Measurements from ENCODE around the gene PHACTR4.
"Not testable (repeated sequence)": the region's sequence is repeated elsewhere in the genome, so short reads cannot be mapped to it uniquely, and the experiment has no call there.

The PHACTR4 gene

GRCh38 chr1:28479497-28479896 is 110.0 kb downstream of the PHACTR4 start:
- not testable (repeated sequence) for DNase-seq; H2BK5ac ChIP-seq (ENCODE audit: low read length); H3K36me3 ChIP-seq (ENCODE audit: control insufficient read depth, insufficient read depth, low read length); H3K4me3 ChIP-seq (ENCODE audit: low read length); H2BK120ac ChIP-seq (ENCODE audit: low read depth, low read length); H3K56ac ChIP-seq (ENCODE audit: low read length); H3K27me3 ChIP-seq (ENCODE audit: insufficient read depth, low read length, poor library complexity); H3K79me2 ChIP-seq (ENCODE audit: control insufficient read depth, insufficient read depth, low read length); H4K8ac ChIP-seq (ENCODE audit: low read depth, low read length); H3K79me1 ChIP-seq (ENCODE audit: low read length); H2AK5ac ChIP-seq (ENCODE audit: low read length); H4K5ac ChIP-seq (ENCODE audit: low read length); H3K4me1 ChIP-seq (ENCODE audit: control insufficient read depth, low read depth, low read length); H3K4ac ChIP-seq (ENCODE audit: low read depth, low read length); H2BK15ac ChIP-seq (replicated peaks; ENCODE audit: low read depth); H3K27ac ChIP-seq (ENCODE audit: low read depth, low read length); H3K23ac ChIP-seq (ENCODE audit: low read length); H3K4me2 ChIP-seq (ENCODE audit: low read length); H3K9ac ChIP-seq (ENCODE audit: low read length); H3K18ac ChIP-seq (ENCODE audit: low read length)
- no CpG with 5 or more reads among the region's 13 CpGs for WGBS (ENCODE audit: extremely low coverage, insufficient coverage, low lambda C conversion rate)

- Histone ChIP-seq H4K5ac (ENCODE audit: low read length) (no peak overlapping the region), H3K4me1 (ENCODE audit: control insufficient read depth, low read depth, low read length) (no peaks in the 10 kb centered on the region), H3K4me3 (ENCODE audit: low read length) (no peak overlapping the region), H3K9ac (ENCODE audit: low read length) (no peak overlapping the region), H3K56ac (ENCODE audit: low read length) (no peak overlapping the region), H2BK5ac (ENCODE audit: low read length) (no peak overlapping the region), H3K79me1 (ENCODE audit: low read length) (no peaks in the 10 kb centered on the region), H3K27me3 (ENCODE audit: insufficient read depth, low read length, poor library complexity) (no peaks in the 10 kb centered on the region), H3K23ac (ENCODE audit: low read length) (no peak overlapping the region), H4K8ac (ENCODE audit: low read depth, low read length) (no peak overlapping the region), H3K36me3 (ENCODE audit: control insufficient read depth, insufficient read depth, low read length) (peaks cover 5% of the 10 kb centered on the region), H3K4ac (ENCODE audit: low read depth, low read length) (no peak overlapping the region), H3K27ac (ENCODE audit: low read depth, low read length) (no peak overlapping the region), H2BK120ac (ENCODE audit: low read depth, low read length) (no peak overlapping the region), H2BK15ac (replicated peaks; ENCODE audit: low read depth) (no peak overlapping the region), H3K4me2 (ENCODE audit: low read length) (no peak overlapping the region), H2AK5ac (ENCODE audit: low read length) (no peak overlapping the region), H3K18ac (ENCODE audit: low read length) (no peak overlapping the region), H3K79me2 (ENCODE audit: control insufficient read depth, insufficient read depth, low read length) (no peaks in the 10 kb centered on the region)
- WGBS (ENCODE audit: extremely low coverage, insufficient coverage, low lambda C conversion rate), result no CpG with 5 or more reads among the region's 5 CpGs
- DNase-seq, result no peak
Observed at GRCh38 chr1:28480308-28480707, 110.8 kb downstream of the PHACTR4 start.

- WGBS (ENCODE audit: extremely low coverage, insufficient coverage, low lambda C conversion rate), result no CpG with 5 or more reads among the region's 3 CpGs
- Histone ChIP-seq H2BK15ac (replicated peaks; ENCODE audit: low read depth) (no peak overlapping the region), H3K27me3 (ENCODE audit: insufficient read depth, low read length, poor library complexity) (no peaks in the 10 kb centered on the region), H3K36me3 (ENCODE audit: control insufficient read depth, insufficient read depth, low read length) (peaks cover 3% of the 10 kb centered on the region), H3K23ac (ENCODE audit: low read length) (no peak overlapping the region), H3K79me1 (ENCODE audit: low read length) (no peaks in the 10 kb centered on the region), H3K4me1 (ENCODE audit: control insufficient read depth, low read depth, low read length) (no peaks in the 10 kb centered on the region), H2AK5ac (ENCODE audit: low read length) (no peak overlapping the region), H3K56ac (ENCODE audit: low read length) (no peak overlapping the region), H3K9ac (ENCODE audit: low read length) (no peak overlapping the region), H4K5ac (ENCODE audit: low read length) (no peak overlapping the region), H3K4ac (ENCODE audit: low read depth, low read length) (no peak overlapping the region), H4K8ac (ENCODE audit: low read depth, low read length) (no peak overlapping the region), H2BK120ac (ENCODE audit: low read depth, low read length) (no peak overlapping the region), H3K4me2 (ENCODE audit: low read length) (no peak overlapping the region), H3K4me3 (ENCODE audit: low read length) (no peak overlapping the region), H3K18ac (ENCODE audit: low read length) (no peak overlapping the region), H3K27ac (ENCODE audit: low read depth, low read length) (no peak overlapping the region), H2BK5ac (ENCODE audit: low read length) (no peak overlapping the region), H3K79me2 (ENCODE audit: control insufficient read depth, insufficient read depth, low read length) (no peaks in the 10 kb centered on the region)
- no peak for DNase-seq
Observed at GRCh38 chr1:28482138-28482537, 112.6 kb downstream of the PHACTR4 start.

GRCh38 chr1:28482702-28483101 is 113.2 kb downstream of the PHACTR4 start:
- Histone ChIP-seq H3K27ac (ENCODE audit: low read depth, low read length) (no peak overlapping the region), H3K4ac (ENCODE audit: low read depth, low read length) (no peak overlapping the region), H3K56ac (ENCODE audit: low read length) (no peak overlapping the region), H3K4me2 (ENCODE audit: low read length) (no peak overlapping the region), H3K4me3 (ENCODE audit: low read length) (no peak overlapping the region), H4K5ac (ENCODE audit: low read length) (no peak overlapping the region), H3K18ac (ENCODE audit: low read length) (no peak overlapping the region), H3K4me1 (ENCODE audit: control insufficient read depth, low read depth, low read length) (no peaks in the 10 kb centered on the region), H2BK120ac (ENCODE audit: low read depth, low read length) (no peak overlapping the region), H2BK5ac (ENCODE audit: low read length) (no peak overlapping the region), H3K36me3 (ENCODE audit: control insufficient read depth, insufficient read depth, low read length) (peaks cover 3% of the 10 kb centered on the region), H3K79me2 (ENCODE audit: control insufficient read depth, insufficient read depth, low read length) (no peaks in the 10 kb centered on the region), H3K27me3 (ENCODE audit: insufficient read depth, low read length, poor library complexity) (no peaks in the 10 kb centered on the region), H3K23ac (ENCODE audit: low read length) (no peak overlapping the region), H2BK15ac (replicated peaks; ENCODE audit: low read depth) (no peak overlapping the region), H2AK5ac (ENCODE audit: low read length) (no peak overlapping the region), H4K8ac (ENCODE audit: low read depth, low read length) (no peak overlapping the region), H3K9ac (ENCODE audit: low read length) (no peak overlapping the region), H3K79me1 (ENCODE audit: low read length) (no peaks in the 10 kb centered on the region)
- no peak for DNase-seq
- WGBS (ENCODE audit: extremely low coverage, insufficient coverage, low lambda C conversion rate), result no CpG with 5 or more reads among the region's 2 CpGs

GRCh38 chr1:28494737-28495136 is 125.2 kb downstream of the PHACTR4 start:
- Histone ChIP-seq H4K8ac (ENCODE audit: low read depth, low read length) (no peak overlapping the region), H3K4me3 (ENCODE audit: low read length) (no peak overlapping the region), H3K79me1 (ENCODE audit: low read length) (no peaks in the 10 kb centered on the region), H4K5ac (ENCODE audit: low read length) (no peak overlapping the region), H2BK5ac (ENCODE audit: low read length) (no peak overlapping the region), H2AK5ac (ENCODE audit: low read length) (no peak overlapping the region), H3K18ac (ENCODE audit: low read length) (no peak overlapping the region), H3K9ac (ENCODE audit: low read length) (no peak overlapping the region), H2BK15ac (replicated peaks; ENCODE audit: low read depth) (no peak overlapping the region), H3K36me3 (ENCODE audit: control insufficient read depth, insufficient read depth, low read length) (peaks cover 3% of the 10 kb centered on the region), H3K23ac (ENCODE audit: low read length) (no peak overlapping the region), H3K27ac (ENCODE audit: low read depth, low read length) (no peak overlapping the region), H2BK120ac (ENCODE audit: low read depth, low read length) (no peak overlapping the region), H3K4me1 (ENCODE audit: control insufficient read depth, low read depth, low read length) (no peaks in the 10 kb centered on the region), H3K4ac (ENCODE audit: low read depth, low read length) (no peak overlapping the region), H3K79me2 (ENCODE audit: control insufficient read depth, insufficient read depth, low read length) (no peaks in the 10 kb centered on the region), H3K4me2 (ENCODE audit: low read length) (no peak overlapping the region), H3K27me3 (ENCODE audit: insufficient read depth, low read length, poor library complexity) (no peaks in the 10 kb centered on the region), H3K56ac (ENCODE audit: low read length) (no peak overlapping the region)
- WGBS (ENCODE audit: extremely low coverage, insufficient coverage, low lambda C conversion rate), result no CpG with 5 or more reads among the region's 1 CpG
- DNase-seq, result peak; percentile 10

GRCh38 chr1:28499553-28499952 is 130.0 kb downstream of the PHACTR4 start:
- Histone ChIP-seq H4K5ac (ENCODE audit: low read length) (no peak overlapping the region), H3K9ac (ENCODE audit: low read length) (no peak overlapping the region), H3K18ac (ENCODE audit: low read length) (no peak overlapping the region), H3K27me3 (ENCODE audit: insufficient read depth, low read length, poor library complexity) (no peaks in the 10 kb centered on the region), H3K23ac (ENCODE audit: low read length) (no peak overlapping the region), H3K79me1 (ENCODE audit: low read length) (no peaks in the 10 kb centered on the region), H3K4me2 (ENCODE audit: low read length) (no peak overlapping the region), H3K4ac (ENCODE audit: low read depth, low read length) (no peak overlapping the region), H3K79me2 (ENCODE audit: control insufficient read depth, insufficient read depth, low read length) (no peaks in the 10 kb centered on the region), H2BK120ac (ENCODE audit: low read depth, low read length) (no peak overlapping the region), H2BK5ac (ENCODE audit: low read length) (no peak overlapping the region), H3K27ac (ENCODE audit: low read depth, low read length) (no peak overlapping the region), H2AK5ac (ENCODE audit: low read length) (no peak overlapping the region), H3K4me1 (ENCODE audit: control insufficient read depth, low read depth, low read length) (no peaks in the 10 kb centered on the region), H3K4me3 (ENCODE audit: low read length) (no peak overlapping the region), H3K56ac (ENCODE audit: low read length) (no peak overlapping the region), H2BK15ac (replicated peaks; ENCODE audit: low read depth) (no peak overlapping the region), H4K8ac (ENCODE audit: low read depth, low read length) (no peak overlapping the region), H3K36me3 (ENCODE audit: control insufficient read depth, insufficient read depth, low read length) (peaks cover 3% of the 10 kb centered on the region)
- DNase-seq, result no peak
- WGBS (ENCODE audit: extremely low coverage, insufficient coverage, low lambda C conversion rate), result no CpG with 5 or more reads among the region's 4 CpGs
